Middle frontal gyrus (tissue), 1 donor: Measurements from ENCODE around the gene ADAM15.
A peak's percentile ranks its signal among the peaks of the same experiment; 100 is the strongest.

Source experiments
- DNase-seq: peaks from one replicate; pipeline ENCODE4 v3.0.0-alpha.2; 2015; ENCODE audit warnings: low spot score; ENCODE audit errors: extremely low spot score

ADAM15 gene

GRCh38 chr1:155070721-155071569 is 19.8 kb downstream of the ADAM15 start:
- peak; percentile 64 for DNase-seq

- no peak for DNase-seq
Observed at GRCh38 chr1:155071701-155072100, 20.6 kb downstream of the ADAM15 start.

- no peak for DNase-seq
Observed at GRCh38 chr1:155072531-155073289, 21.6 kb downstream of the ADAM15 start.

- DNase-seq: no peak
Observed at GRCh38 chr1:155073377-155074242, 22.5 kb downstream of the ADAM15 start.

GRCh38 chr1:155075535-155075934 is 24.4 kb downstream of the ADAM15 start:
- DNase-seq: no peak

DNA sequence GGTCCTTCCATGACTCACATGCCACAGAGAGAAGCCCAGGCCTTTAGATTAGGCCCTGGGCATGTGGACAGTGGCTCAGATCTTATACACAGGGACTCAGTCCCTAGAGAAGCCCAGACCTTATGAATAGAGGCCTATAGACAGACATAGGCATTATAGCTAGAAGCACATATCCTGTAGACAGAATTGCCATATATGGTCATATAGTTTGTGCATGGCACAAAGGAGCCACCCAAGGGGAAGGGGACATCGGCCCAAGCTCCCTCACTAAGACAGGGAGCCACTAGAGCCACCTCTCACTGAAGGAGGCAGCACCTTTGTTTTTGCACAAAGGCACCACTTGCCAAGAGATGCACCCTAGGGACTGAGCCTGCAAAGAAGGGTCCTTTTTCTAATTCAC is 25.3 kb downstream of the ADAM15 start:
- DNase-seq: no peak

GRCh38 chr1:155077346-155077745 is 26.2 kb downstream of the ADAM15 start:
- no peak for DNase-seq

DNA sequence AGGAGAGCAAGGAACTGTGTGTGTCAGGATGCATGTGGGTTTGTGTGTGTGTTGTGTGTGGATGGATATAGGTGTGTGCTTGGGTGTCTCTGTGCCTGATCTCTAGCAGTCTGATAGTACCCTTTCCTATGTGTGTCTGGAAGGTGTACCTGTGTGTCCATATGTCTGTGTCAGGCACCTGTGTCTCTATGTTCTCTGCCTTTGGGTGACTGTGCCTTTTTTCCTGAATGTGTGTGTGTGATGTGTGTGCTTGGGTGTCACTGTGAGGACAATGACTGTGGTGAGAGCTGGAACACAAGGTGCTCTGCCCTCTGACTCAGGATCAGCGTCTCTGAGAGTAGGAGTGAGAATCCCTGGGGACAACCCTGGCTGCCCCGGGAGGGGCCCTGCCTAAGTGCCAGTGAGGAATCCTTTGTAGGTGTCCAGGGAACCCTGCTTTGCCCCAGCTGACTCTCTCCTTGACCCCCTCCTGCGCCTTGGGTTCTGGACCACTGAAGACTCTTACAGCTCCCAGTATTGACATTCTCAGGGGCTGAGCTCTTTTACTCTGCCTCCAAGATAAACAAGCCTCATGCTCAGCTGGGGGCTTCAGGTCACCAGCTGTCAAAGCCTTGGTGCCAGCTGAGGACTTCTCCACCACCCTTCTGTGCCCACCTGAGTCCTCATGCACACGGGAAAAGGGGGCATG is 26.8 kb downstream of the ADAM15 start:
- no peak for DNase-seq

DNA sequence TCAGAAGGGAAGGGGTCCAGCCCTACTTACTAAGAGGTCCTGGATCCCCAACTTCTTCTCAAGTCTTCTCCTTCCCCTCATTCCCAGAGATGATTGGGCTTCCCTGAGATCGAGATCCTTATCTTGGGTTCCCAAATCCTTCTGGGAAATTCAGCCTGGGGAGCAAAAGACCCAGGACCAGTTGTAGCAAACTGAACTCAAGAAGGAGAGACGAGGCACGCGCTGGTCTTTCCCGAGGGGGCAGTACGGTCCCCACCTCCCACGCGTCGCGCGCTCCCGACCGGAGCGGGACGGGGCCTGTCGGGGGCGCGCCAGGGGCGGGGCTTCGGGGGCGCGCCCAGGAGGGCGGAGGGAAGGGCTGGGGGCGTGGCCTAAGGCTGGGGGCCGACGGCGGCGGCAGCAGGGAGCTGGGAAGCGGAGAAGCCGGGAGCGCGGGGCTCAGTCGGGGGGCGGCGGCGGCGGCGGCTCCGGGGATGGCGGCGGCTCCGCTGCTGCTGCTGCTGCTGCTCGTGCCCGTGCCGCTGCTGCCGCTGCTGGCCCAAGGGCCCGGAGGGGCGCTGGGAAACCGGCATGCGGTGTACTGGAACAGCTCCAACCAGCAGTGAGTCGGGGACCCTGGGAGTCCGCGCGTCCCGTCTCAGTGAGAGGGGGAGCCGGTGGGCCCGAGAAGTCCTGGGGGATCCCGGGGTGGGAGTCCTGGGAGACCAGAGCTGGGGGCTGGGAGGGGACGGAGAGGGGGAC is 27.5 kb downstream of the ADAM15 start, which contains the start of gene EFNA3:
TSS of gene EFNA3 (plus strand) at position 369 of the 741 bp plus-strand sequence. CDS start at position 474, 105 bp downstream.
- peak; percentile 47 for DNase-seq

DNA sequence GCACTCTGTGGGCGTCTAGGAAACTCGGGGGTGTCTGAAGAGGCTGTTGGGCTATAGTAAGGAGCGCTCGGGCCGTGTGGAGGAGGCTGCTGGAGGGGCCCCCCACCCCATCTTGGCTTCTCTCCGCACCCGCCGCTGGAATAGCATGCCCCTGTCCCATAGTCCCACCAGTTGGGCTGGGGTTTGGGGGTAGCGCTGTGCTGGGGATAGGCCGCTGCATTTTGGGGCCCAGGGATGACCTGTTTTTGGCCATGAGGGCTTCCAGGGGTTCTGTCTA is 28.0 kb downstream of the ADAM15 start:
- DNase-seq: no peak

DNA sequence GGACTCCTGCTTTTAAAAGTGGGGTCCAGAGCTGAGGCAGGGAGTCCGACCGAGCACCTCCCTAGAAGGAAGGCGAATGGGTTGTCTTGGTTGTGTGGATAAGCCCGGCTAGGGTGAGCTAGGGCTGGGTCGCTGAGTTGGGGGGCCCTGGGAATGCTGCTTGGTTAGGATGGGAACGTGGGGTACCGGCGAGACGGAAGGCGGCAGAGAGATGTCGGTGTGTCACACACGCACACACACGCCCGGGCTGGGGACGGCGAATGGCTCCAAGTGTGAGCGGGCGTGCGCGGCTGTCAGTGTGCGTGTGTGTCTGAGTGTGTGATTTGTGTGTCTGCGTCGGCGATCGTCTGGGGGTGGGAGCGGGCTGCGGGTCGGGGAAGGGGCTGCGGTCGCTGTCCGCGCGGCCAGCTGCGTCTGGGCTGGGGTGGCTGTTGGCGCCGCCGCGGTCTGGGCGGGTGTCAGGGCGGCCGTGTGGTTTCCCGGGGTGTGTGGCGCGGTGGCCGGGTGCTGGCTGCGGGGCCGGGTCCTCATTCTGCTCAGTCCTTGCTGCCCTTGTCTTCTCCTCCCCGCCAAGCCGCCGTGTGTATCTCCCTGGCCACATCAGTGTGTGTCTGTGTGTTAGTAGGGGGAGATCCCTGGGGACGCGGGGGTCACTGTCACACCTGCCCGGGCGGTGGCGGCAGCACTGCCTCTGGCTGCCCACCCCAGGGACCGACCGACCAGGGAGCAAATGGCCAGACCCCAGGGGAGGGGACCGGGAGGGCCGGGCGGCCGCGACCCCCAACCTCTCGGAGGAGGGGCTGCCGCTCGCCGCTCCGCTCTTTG is 28.6 kb downstream of the ADAM15 start:
- DNase-seq: no peak

DNA sequence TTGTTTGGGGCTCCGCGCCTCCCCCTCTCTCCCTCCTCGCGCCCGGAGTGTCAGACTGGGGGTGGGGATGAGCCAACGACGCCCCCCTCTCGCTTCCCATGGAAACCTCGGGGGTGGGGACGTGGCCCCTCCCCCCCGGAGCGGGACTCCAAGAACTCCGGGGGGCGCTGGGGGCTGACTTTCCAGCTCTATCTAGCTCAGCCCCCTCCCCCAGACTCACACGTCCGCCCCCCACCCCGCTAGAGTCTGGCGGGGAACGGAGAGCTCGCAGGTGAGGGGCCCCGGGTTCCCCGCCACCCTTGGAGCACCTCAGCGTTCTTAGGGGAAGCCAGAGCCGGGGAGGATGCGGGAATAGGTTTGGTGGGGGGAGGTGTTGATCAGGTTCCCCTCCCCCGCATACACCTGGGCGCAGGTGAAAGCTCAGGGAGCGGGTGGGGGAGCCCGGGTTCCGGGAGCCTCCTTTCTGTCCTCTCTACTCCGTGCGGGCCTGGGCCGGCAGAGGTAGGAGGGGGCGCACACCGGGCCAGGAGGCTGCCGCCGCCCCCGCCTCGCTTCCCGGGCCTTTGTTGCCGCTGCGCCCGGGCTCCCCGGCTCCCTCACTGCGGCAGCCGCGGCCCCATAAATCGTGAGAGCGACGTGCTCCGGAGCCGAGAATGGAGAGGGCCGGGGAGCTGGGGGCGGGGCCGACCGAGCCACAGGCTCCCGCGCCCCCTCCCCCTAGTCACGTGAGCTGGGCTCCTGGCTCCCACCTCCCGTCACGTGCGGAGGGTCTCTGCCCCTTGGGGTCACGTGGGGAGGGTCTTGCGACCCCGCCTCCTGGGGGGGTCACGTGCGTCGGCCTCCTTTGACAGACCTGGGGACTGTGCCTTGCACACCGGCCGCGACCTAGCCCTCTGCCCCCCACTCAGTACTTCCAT is 29.5 kb downstream of the ADAM15 start:
- no peak for DNase-seq

- DNase-seq: no peak
Observed at GRCh38 chr1:155081472-155082300, 30.6 kb downstream of the ADAM15 start.

DNA sequence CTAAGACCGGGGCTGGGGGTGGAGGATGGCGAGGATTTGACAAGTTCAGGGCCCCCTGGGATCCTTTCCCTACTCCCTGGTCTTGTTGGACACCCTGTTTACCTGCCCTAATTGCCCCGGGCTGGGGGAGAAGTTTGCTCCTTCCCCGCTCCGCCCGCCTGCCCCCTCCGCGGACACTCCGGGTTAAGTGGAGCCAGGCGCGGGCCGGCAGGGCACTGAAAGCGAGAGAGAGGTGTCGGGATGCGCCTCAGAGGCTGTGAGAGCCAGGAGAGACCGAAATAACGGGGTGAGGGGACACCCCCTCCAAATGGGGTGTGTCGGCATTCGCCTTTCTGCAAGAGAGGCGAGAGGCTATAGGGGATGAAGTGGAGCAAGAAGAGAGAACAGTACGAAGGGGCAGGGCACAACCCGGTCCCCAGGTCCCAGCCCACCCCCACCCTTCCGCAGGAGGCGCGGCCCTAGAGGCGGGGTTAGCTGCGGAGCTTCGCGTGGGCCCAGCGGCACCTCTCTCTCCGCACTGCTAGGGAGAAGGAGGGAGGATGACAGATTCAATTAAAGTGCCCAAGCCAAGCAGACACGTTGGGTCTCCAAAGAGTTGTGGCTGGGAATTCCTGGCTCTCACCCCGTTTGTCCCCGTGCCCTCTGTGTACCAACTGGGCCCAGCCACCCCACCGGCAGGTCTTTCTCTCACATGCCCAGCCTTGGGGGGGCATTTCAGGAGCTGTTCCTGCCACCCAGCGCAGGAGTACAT is 31.4 kb downstream of the ADAM15 start:
- no peak for DNase-seq

DNA sequence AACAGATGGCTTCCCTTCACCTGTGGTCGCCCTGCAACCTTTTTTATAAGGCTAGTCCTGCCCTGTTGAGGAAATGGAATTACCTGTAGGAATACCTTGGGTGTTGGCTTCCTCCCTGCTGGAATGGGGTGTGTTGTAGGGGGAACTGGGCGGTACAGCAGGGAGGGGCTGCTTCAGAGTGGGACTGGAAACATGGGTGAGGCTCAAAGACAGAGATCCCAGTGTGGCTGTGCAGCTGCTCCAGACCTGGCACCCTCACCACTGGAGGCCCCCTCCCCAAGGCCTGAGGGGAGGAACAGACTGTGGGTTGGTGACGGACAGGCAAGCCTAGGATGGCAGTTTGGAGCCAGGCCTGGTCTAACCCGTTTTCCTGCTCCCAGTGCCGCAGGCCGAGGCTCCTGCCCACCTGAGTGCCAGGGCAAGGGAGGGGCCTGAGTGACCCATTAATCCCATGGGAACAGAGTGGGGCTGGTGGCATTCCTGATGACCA is 32.0 kb downstream of the ADAM15 start:
- DNase-seq: no peak

DNA sequence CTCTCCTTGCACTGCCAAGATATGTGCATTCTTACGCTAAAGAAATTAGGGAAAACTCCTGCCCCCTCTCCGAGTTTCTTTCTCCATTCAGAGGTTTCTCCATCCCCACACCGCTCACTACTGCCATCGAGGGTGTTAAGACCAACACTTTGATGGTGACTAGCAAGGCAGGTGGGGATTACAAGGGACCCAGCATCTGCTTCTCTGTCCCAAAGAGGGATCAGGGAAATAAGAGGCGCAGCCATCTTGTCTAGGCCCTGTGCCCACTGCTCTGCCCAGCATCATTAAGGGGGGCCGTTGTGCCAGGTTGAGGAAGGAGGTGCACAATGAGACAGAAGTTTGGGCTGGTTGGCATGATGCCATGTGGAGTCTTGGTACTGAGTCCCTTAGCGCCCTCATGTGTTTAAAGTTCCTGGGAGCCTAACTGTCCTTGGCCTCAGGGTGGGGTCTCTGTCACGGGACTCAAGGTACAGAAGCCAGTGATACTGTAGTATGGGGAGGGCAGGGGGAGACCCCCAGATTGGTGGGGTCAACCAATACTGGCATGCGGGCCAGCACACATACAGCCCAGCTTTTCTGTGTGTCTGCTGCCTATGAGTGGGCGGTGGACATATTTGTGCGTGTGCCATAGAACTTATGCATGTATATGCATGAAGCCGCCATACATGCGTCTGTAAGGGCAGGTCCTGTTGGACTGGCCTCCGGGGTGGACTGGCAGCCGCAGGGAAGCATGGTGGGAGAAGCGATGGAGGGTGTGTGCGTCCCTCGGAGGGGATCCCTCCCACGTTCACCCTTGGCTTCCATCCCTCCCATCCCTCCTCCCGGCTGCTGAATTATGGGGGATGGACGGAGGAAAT is 33.0 kb downstream of the ADAM15 start:
- no peak for DNase-seq
